Measurements from ENCODE around the gene NOXRED1. TPM values are rescaled to one million over a fixed set of nuclear protein-coding genes. Genes with fewer than 3 reads are reported as not detected.
A peak's percentile ranks its signal among the peaks of the same experiment; 100 is the strongest.

Gene NOXRED1
- total and polyA plus RNA-seq, 2 donors from 2014 or later: 0.28 to 0.57 TPM

GRCh38 chr14:77438596-77438995 is 15.3 kb upstream of the NOXRED1 start:
- Histone ChIP-seq H3K4me3 (ENCODE audit: low read length in 3 of 3) (no peak overlapping the region), H3K27me3 (ENCODE audit: control insufficient read depth, insufficient read depth, low read length) (no peaks in the 10 kb centered on the region), H3K4me1 (ENCODE audit: control insufficient read depth in 2 of 3, insufficient read depth in 2 of 3, low read depth in 1 of 3, low read length in 3 of 3) (no peaks in the 10 kb centered on the region), H3K9me3 (ENCODE audit: control insufficient read depth in 2 of 3, insufficient read depth in 1 of 3, low read length in 3 of 3) (no peaks in the 10 kb centered on the region), H3K36me3 (ENCODE audit: control insufficient read depth in 2 of 3, insufficient read depth in 3 of 3, low read length in 3 of 3) (peaks cover 5 to 51% (median 31%) of the 10 kb centered on the region in 3 donors), H3K27ac (ENCODE audit: low read depth in 2 of 2, low read length in 2 of 2) (no peak overlapping the region), H3K9ac (ENCODE audit: low read length in 3 of 3) (no peak overlapping the region)
- intact Hi-C loops (cut with DNase I): no loop called here
- TF ChIP-seq, protein P1, sequence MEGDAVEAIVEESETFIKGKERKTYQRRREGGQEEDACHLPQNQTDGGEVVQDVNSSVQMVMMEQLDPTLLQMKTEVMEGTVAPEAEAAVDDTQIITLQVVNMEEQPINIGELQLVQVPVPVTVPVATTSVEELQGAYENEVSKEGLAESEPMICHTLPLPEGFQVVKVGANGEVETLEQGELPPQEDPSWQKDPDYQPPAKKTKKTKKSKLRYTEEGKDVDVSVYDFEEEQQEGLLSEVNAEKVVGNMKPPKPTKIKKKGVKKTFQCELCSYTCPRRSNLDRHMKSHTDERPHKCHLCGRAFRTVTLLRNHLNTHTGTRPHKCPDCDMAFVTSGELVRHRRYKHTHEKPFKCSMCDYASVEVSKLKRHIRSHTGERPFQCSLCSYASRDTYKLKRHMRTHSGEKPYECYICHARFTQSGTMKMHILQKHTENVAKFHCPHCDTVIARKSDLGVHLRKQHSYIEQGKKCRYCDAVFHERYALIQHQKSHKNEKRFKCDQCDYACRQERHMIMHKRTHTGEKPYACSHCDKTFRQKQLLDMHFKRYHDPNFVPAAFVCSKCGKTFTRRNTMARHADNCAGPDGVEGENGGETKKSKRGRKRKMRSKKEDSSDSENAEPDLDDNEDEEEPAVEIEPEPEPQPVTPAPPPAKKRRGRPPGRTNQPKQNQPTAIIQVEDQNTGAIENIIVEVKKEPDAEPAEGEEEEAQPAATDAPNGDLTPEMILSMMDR (IDR thresholded peaks at IDR 0.05; ENCODE audit: borderline replicate concordance, extremely low read depth, insufficient read depth): no peak
- DNase-seq: no peak
- FAIRE-seq: peak; percentile 19

- intact Hi-C loops (cut with DNase I): no loop called here
- TF ChIP-seq, protein P1 (IDR thresholded peaks at IDR 0.05; ENCODE audit: borderline replicate concordance, extremely low read depth, insufficient read depth): no peak
- Histone ChIP-seq H3K4me1 (ENCODE audit: control insufficient read depth in 2 of 3, insufficient read depth in 2 of 3, low read depth in 1 of 3, low read length in 3 of 3) (no peaks in the 10 kb centered on the region), H3K9ac (ENCODE audit: low read length in 3 of 3) (no peak overlapping the region), H3K27me3 (ENCODE audit: control insufficient read depth, insufficient read depth, low read length) (no peaks in the 10 kb centered on the region), H3K9me3 (ENCODE audit: control insufficient read depth in 2 of 3, insufficient read depth in 1 of 3, low read length in 3 of 3) (no peaks in the 10 kb centered on the region), H3K27ac (ENCODE audit: low read depth in 2 of 2, low read length in 2 of 2) (no peak overlapping the region), H3K4me3 (ENCODE audit: low read length in 3 of 3) (no peak overlapping the region), H3K36me3 (ENCODE audit: control insufficient read depth in 2 of 3, insufficient read depth in 3 of 3, low read length in 3 of 3) (peaks cover 11 to 38% (median 24%) of the 10 kb centered on the region in 3 donors)
- no peak for DNase-seq
- no peak for FAIRE-seq
Measured at GRCh38 chr14:77436042-77436441, 12.7 kb upstream of the NOXRED1 start.

DNA sequence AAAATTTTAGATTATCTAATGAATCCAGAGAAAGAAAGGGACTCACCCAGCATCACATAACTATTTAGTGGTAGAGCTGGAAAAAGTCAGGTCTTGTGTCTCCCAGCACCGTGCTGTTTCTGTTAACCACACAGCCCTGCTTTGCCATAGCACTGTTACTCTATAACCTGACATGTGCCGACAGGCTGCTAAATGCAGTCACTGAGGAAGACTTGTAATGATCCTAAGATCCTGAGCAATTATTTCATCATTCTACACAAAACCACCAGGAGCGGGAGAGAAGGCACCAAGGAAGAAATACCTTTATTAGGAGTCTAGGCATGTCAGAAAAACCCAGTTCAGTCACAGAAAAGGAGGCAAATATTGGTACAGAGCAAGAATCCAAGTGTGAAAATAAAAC is 3.1 kb upstream of the NOXRED1 start:
- TF ChIP-seq, protein P1 (IDR thresholded peaks at IDR 0.05; ENCODE audit: borderline replicate concordance, extremely low read depth, insufficient read depth): no peak
- no peak overlapping the region for H3K4me3 ChIP-seq (ENCODE audit: low read length in 3 of 3)
- FAIRE-seq (no peak), DNase-seq (no peak)
- no peak overlapping the region for H3K9ac ChIP-seq (ENCODE audit: low read length in 3 of 3)
- H3K27me3 ChIP-seq (ENCODE audit: control insufficient read depth, insufficient read depth, low read length): no peaks in the 10 kb centered on the region
- H3K36me3 ChIP-seq (ENCODE audit: control insufficient read depth in 2 of 3, insufficient read depth in 3 of 3, low read length in 3 of 3): peaks cover 10 to 65% (median 52%) of the 10 kb centered on the region in 3 donors
- intact Hi-C loops (cut with DNase I): no loop called here
- no peaks in the 10 kb centered on the region for H3K9me3 ChIP-seq (ENCODE audit: control insufficient read depth in 2 of 3, insufficient read depth in 1 of 3, low read length in 3 of 3)
- H3K27ac ChIP-seq (ENCODE audit: low read depth in 2 of 2, low read length in 2 of 2): no peak overlapping the region
- H3K4me1 ChIP-seq (ENCODE audit: control insufficient read depth in 2 of 3, insufficient read depth in 2 of 3, low read depth in 1 of 3, low read length in 3 of 3): no peaks in the 10 kb centered on the region

DNA sequence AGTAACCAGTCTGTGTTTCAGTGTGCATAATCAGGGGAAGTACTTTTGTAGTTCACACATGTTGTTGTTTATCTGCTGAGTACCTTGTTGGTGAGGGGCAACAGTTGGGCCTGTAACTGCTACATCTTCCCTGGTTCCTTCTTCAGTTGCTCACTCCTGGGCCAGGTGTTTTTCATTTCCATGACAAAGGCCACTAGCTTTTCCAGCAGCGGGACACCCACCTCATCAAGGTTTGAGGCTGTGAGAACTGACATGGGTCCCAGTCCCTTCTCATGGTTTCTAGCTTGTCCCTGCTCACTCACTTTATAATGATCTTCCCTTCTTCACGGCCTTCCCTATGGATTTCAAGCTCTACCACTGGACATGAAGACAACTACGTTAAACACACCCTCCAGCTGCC is 1.5 kb upstream of the NOXRED1 start:
- no peak for FAIRE-seq
- Histone ChIP-seq H3K27me3 (ENCODE audit: control insufficient read depth, insufficient read depth, low read length) (no peaks in the 10 kb centered on the region), H3K9me3 (ENCODE audit: control insufficient read depth in 2 of 3, insufficient read depth in 1 of 3, low read length in 3 of 3) (peaks cover 0 to 2% (median 0%) of the 10 kb centered on the region in 3 donors), H3K4me1 (ENCODE audit: control insufficient read depth in 2 of 3, insufficient read depth in 2 of 3, low read depth in 1 of 3, low read length in 3 of 3) (no peaks in the 10 kb centered on the region), H3K9ac (ENCODE audit: low read length in 3 of 3) (no peak overlapping the region), H3K27ac (ENCODE audit: low read depth in 2 of 2, low read length in 2 of 2) (no peak overlapping the region), H3K36me3 (ENCODE audit: control insufficient read depth in 2 of 3, insufficient read depth in 3 of 3, low read length in 3 of 3) (peaks cover 9 to 61% (median 49%) of the 10 kb centered on the region in 3 donors), H3K4me3 (ENCODE audit: low read length in 3 of 3) (no peak overlapping the region)
- DNase-seq: no peak
- intact Hi-C loops (cut with DNase I): no loop called here
- TF ChIP-seq, protein P1 (IDR thresholded peaks at IDR 0.05; ENCODE audit: borderline replicate concordance, extremely low read depth, insufficient read depth): no peak

Measured in kidney (tissue), 14 donors.